GM18873 (cell line): ENCODE data around the gene SYNE3.

Experiments used
- ATAC-seq: cut with Tn5 transposase; IDR thresholded peaks from one replicate; pipeline ENCODE4 v1.9.1; 2021; ENCODE audit warnings: mild to moderate bottlenecking, moderate library complexity, moderate number of reproducible peaks; ENCODE audit not compliant: unreplicated experiment, low FRiP score

The SYNE3 gene

GRCh38 chr14:95516554-95517181 lies at the start of gene SYNE3:
SYNE3 (minus strand) TSS chr14:95516650; CDS start chr14:95475821, 40,829 bp downstream.
- ATAC-seq, result no peak

GRCh38 chr14:95564060-95564459 lies 47.6 kb upstream of the SYNE3 start:
- ATAC-seq, result no peak

- ATAC-seq, result no peak
These were observed 46.6 kb upstream of the SYNE3 start for GRCh38 chr14:95562892-95563685.

GRCh38 chr14:95561001-95561412 lies 44.6 kb upstream of the SYNE3 start:
- ATAC-seq, result peak; percentile 54

- ATAC-seq, result no peak
These were observed 42.8 kb upstream of the SYNE3 start for GRCh38 chr14:95559203-95559602.

GRCh38 chr14:95557832-95558231 lies 41.4 kb upstream of the SYNE3 start:
- ATAC-seq, result no peak

GRCh38 chr14:95557291-95557690 lies 40.8 kb upstream of the SYNE3 start:
- no peak for ATAC-seq

GRCh38 chr14:95555053-95555452 lies 38.6 kb upstream of the SYNE3 start:
- no peak for ATAC-seq

GRCh38 chr14:95553141-95553540 lies 36.7 kb upstream of the SYNE3 start:
- ATAC-seq, result no peak

- ATAC-seq, result no peak
These were observed 35.0 kb upstream of the SYNE3 start for GRCh38 chr14:95551435-95551834.

GRCh38 chr14:95549656-95550585 lies 33.5 kb upstream of the SYNE3 start:
- ATAC-seq, result no peak

GRCh38 chr14:95548328-95548929 lies 32.0 kb upstream of the SYNE3 start:
- no peak for ATAC-seq

- ATAC-seq, result no peak
These were observed 31.3 kb upstream of the SYNE3 start for GRCh38 chr14:95547626-95548327.

- ATAC-seq, result no peak
These were observed 30.8 kb upstream of the SYNE3 start for GRCh38 chr14:95547272-95547625.

GRCh38 chr14:95545515-95546168 lies 29.2 kb upstream of the SYNE3 start:
- no peak for ATAC-seq

- ATAC-seq, result no peak
These were observed 28.1 kb upstream of the SYNE3 start for GRCh38 chr14:95544588-95544987.

GRCh38 chr14:95543021-95543420 lies 26.6 kb upstream of the SYNE3 start:
- no peak for ATAC-seq

- no peak for ATAC-seq
These were observed 25.8 kb upstream of the SYNE3 start for GRCh38 chr14:95541932-95542930.
